ENCODE measurements around the gene ZNF354B. TPM values are rescaled to one million over a fixed set of nuclear protein-coding genes. Genes with fewer than 3 reads are reported as not detected.

Gene ZNF354B
- total RNA-seq (2014; rRNA removed; shearing (Covaris generic)) = 3.3 and 3.4 TPM in 2 replicates
- polyA plus RNA-seq (2016; fragmentation: Nextera tagmentation; extraction: Ambion mirVana) = 3.2 and 4.9 TPM in 2 replicates

- Histone ChIP-seq H3K4me3 (peak within 1 kb of the TSS; percentile 97), H4K20me1 (ENCODE audit: insufficient read depth) (no peaks in the 10 kb centered on the region), H2AFZ (peak within 1 kb of the TSS; percentile 90), H3K4me2 (ENCODE audit: unreplicated experiment) (peak within 1 kb of the TSS; percentile 93), H3K9ac (peak within 1 kb of the TSS; percentile 85), H3K27me3 (replicated peaks; ENCODE audit: insufficient read depth) (no peaks in the 10 kb centered on the region), H3K36me3 (ENCODE audit: low read depth) (0 out of 2 replicates have a peak, but pooled peaks cover 9% of the 10 kb centered on the region), H3K4me1 (ENCODE audit: insufficient read depth) (no peaks in the 10 kb centered on the region), H3K79me2 (ENCODE audit: insufficient read depth) (peaks cover 34% of the 10 kb centered on the region), H3K9me2 (ENCODE audit: insufficient read depth) (no peaks in the 10 kb centered on the region), H3K27ac (peak within 1 kb of the TSS; percentile 57), H3F3A (ENCODE audit: insufficient read depth) (no peaks in the 10 kb centered on the region), H3K9me3 (ENCODE audit: low read depth) (no peaks in the 10 kb centered on the region)
- peak; percentile 97 for DNase-seq
- in situ Hi-C loops (cut with MboI) = no loop called here
- TF ChIP-seq EZH2 (IDR thresholded peaks at IDR 0.05; ENCODE audit: insufficient read depth, poor library complexity, severe bottlenecking) (no peak), EZH2phosphoT487 (IDR thresholded peaks at IDR 0.05; ENCODE audit: insufficient read depth, low read depth) (no peak)
- WGBS, 2 experiments (ENCODE audit: low coverage in 1 of 2, low lambda C conversion rate in 2 of 2, missing lambda C conversion rate in 2 of 2) = 0 to 1% methylated on average over 53 to 69 of the region's 86 CpGs
Observed at GRCh38 chr5:178859625-178860521, at the start of gene ZNF354B. Gene ZNF354B (plus strand): TSS chr5:178859953. CDS start chr5:178861048, 1,095 bp downstream.

- no peak for DNase-seq
- 38 to 47% methylated on average over 8 of the region's 8 CpGs for WGBS, 2 experiments (ENCODE audit: low coverage in 1 of 2, low lambda C conversion rate in 2 of 2, missing lambda C conversion rate in 2 of 2)
- no peak overlapping the region for H2AFZ ChIP-seq
- no peaks in the 10 kb centered on the region for H3K27me3 ChIP-seq (replicated peaks; ENCODE audit: insufficient read depth)
- no peaks in the 10 kb centered on the region for H4K20me1 ChIP-seq (ENCODE audit: insufficient read depth)
- no peak overlapping the region for H3K4me3 ChIP-seq
- H3F3A ChIP-seq (ENCODE audit: insufficient read depth) = no peaks in the 10 kb centered on the region
- in situ Hi-C loops (cut with MboI) = no loop called here
- no peak for TF ChIP-seq EZH2phosphoT487 (IDR thresholded peaks at IDR 0.05; ENCODE audit: insufficient read depth, low read depth)
- no peak for TF ChIP-seq EZH2 (IDR thresholded peaks at IDR 0.05; ENCODE audit: insufficient read depth, poor library complexity, severe bottlenecking)
- H3K9me2 ChIP-seq (ENCODE audit: insufficient read depth) = no peaks in the 10 kb centered on the region
- H3K27ac ChIP-seq = no peak overlapping the region
- H3K4me2 ChIP-seq (ENCODE audit: unreplicated experiment) = no peak overlapping the region
- H3K9ac ChIP-seq = no peak overlapping the region
- no peaks in the 10 kb centered on the region for H3K9me3 ChIP-seq (ENCODE audit: low read depth)
- H3K36me3 ChIP-seq (ENCODE audit: low read depth) = no peaks in the 10 kb centered on the region
- H3K79me2 ChIP-seq (ENCODE audit: insufficient read depth) = no peaks in the 10 kb centered on the region
- H3K4me1 ChIP-seq (ENCODE audit: insufficient read depth) = no peaks in the 10 kb centered on the region
Observed at GRCh38 chr5:178817506-178817905, 42.2 kb upstream of the ZNF354B start.

GRCh38 chr5:178818094-178818493 is 41.7 kb upstream of the ZNF354B start:
- no peaks in the 10 kb centered on the region for H3K9me3 ChIP-seq (ENCODE audit: low read depth)
- no peaks in the 10 kb centered on the region for H3F3A ChIP-seq (ENCODE audit: insufficient read depth)
- in situ Hi-C loops (cut with MboI) = no loop called here
- H3K9ac ChIP-seq = no peak overlapping the region
- WGBS, 2 experiments (ENCODE audit: low coverage in 1 of 2, low lambda C conversion rate in 2 of 2, missing lambda C conversion rate in 2 of 2) = 49 to 62% methylated on average over 11 to 13 of the region's 14 CpGs
- TF ChIP-seq EZH2 (IDR thresholded peaks at IDR 0.05; ENCODE audit: insufficient read depth, poor library complexity, severe bottlenecking) (no peak), EZH2phosphoT487 (IDR thresholded peaks at IDR 0.05; ENCODE audit: insufficient read depth, low read depth) (no peak)
- no peaks in the 10 kb centered on the region for H3K9me2 ChIP-seq (ENCODE audit: insufficient read depth)
- no peaks in the 10 kb centered on the region for H3K27me3 ChIP-seq (replicated peaks; ENCODE audit: insufficient read depth)
- H3K36me3 ChIP-seq (ENCODE audit: low read depth) = no peaks in the 10 kb centered on the region
- H4K20me1 ChIP-seq (ENCODE audit: insufficient read depth) = no peaks in the 10 kb centered on the region
- DNase-seq = no peak
- no peak overlapping the region for H3K27ac ChIP-seq
- no peak overlapping the region for H3K4me2 ChIP-seq (ENCODE audit: unreplicated experiment)
- no peak overlapping the region for H2AFZ ChIP-seq
- H3K4me1 ChIP-seq (ENCODE audit: insufficient read depth) = no peaks in the 10 kb centered on the region
- H3K79me2 ChIP-seq (ENCODE audit: insufficient read depth) = no peaks in the 10 kb centered on the region
- no peak overlapping the region for H3K4me3 ChIP-seq

GRCh38 chr5:178820001-178820400 is 39.8 kb upstream of the ZNF354B start:
- Histone ChIP-seq H3F3A (ENCODE audit: insufficient read depth) (no peaks in the 10 kb centered on the region), H3K79me2 (ENCODE audit: insufficient read depth) (no peaks in the 10 kb centered on the region), H3K4me3 (no peak overlapping the region), H3K27ac (no peak overlapping the region), H3K36me3 (ENCODE audit: low read depth) (no peaks in the 10 kb centered on the region), H3K9ac (no peak overlapping the region), H3K9me3 (ENCODE audit: low read depth) (no peaks in the 10 kb centered on the region), H3K4me1 (ENCODE audit: insufficient read depth) (no peaks in the 10 kb centered on the region), H2AFZ (no peak overlapping the region), H3K9me2 (ENCODE audit: insufficient read depth) (no peaks in the 10 kb centered on the region), H3K4me2 (ENCODE audit: unreplicated experiment) (no peak overlapping the region), H4K20me1 (ENCODE audit: insufficient read depth) (no peaks in the 10 kb centered on the region), H3K27me3 (replicated peaks; ENCODE audit: insufficient read depth) (no peaks in the 10 kb centered on the region)
- TF ChIP-seq EZH2phosphoT487 (IDR thresholded peaks at IDR 0.05; ENCODE audit: insufficient read depth, low read depth) (no peak), EZH2 (IDR thresholded peaks at IDR 0.05; ENCODE audit: insufficient read depth, poor library complexity, severe bottlenecking) (no peak)
- 11 to 22% methylated on average over 2 of the region's 2 CpGs for WGBS, 2 experiments (ENCODE audit: low coverage in 1 of 2, low lambda C conversion rate in 2 of 2, missing lambda C conversion rate in 2 of 2)
- in situ Hi-C loops (cut with MboI) = no loop called here
- no peak for DNase-seq
